NK-92 (cell line): ENCODE measurements around the gene ERCC4.

Experiments
- DNase-seq: peaks from one replicate; lab custom pipeline; 2025; ENCODE audit not compliant: unreplicated experiment; lab: John Stamatoyannopoulos, UW

ERCC4 gene

GRCh38 chr16:13945744-13946485 lies 26.0 kb downstream of the ERCC4 start:
- DNase-seq, result no peak

DNA sequence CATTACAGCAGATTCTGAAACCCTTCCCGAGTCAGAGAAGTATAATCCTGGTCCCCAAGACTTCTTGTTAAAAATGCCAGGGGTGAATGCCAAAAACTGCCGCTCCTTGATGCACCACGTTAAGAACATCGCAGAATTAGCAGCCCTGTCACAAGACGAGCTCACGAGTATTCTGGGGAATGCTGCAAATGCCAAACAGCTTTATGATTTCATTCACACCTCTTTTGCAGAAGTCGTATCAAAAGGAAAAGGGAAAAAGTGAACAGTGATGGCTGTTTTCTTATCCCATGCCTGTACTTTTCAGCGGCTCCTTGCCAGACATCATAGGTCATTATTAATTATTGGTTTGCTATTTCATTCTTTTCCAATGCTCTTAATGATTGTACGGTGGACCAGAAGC lies 28.1 kb downstream of the ERCC4 start:
- no peak for DNase-seq

GRCh38 chr16:13950821-13951547 lies 31.0 kb downstream of the ERCC4 start:
- DNase-seq, result no peak

GRCh38 chr16:13951611-13952010 lies 31.7 kb downstream of the ERCC4 start:
- DNase-seq, result no peak

DNA sequence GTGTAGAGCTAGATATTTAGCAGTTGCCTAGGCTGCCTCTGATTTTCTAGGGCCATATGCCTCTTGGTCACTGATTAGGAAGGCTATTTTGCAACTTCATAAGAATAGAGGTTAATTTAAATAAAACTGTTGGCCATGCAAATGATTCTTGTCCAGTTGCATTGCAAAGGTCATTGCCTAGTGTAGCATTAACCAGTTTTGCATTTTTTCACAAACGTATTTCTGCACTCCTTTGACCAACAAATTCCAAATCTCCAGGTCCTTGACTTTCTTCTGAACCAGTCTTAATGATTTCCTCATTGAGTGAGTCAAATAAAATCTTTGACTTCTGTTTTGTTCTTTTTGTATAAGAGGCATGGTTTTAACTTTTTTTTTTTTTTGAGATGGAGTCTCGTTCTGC lies 33.5 kb downstream of the ERCC4 start:
- DNase-seq, result no peak

- DNase-seq, result no peak
These were observed 36.8 kb downstream of the ERCC4 start for GRCh38 chr16:13956635-13957196.

- DNase-seq, result no peak
These were observed 37.5 kb downstream of the ERCC4 start for GRCh38 chr16:13957197-13958078.

- DNase-seq, result no peak
These were observed 38.5 kb downstream of the ERCC4 start for GRCh38 chr16:13958474-13958873.

DNA sequence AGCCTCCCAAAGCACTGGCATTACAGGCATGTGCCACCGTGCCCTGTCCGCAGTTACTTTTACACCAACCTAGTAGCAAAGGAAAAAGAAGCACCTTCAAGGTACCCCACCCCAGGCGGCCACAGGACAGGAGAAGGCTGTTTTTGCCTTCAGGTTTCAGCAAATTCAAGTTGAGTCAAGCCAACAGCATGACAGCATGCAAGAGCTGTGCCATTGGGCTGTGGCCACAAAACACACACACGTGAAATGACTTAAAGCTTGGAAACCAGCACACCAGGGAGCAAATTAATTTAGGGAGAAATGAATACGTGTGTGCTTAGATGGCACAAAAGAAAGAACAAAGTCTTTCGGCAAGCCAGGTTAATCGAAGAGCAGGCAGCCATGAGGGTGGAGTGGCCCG lies 39.7 kb downstream of the ERCC4 start:
- no peak for DNase-seq

GRCh38 chr16:13961099-13961811 lies 41.3 kb downstream of the ERCC4 start:
- DNase-seq, result no peak

- DNase-seq, result no peak
These were observed 42.3 kb downstream of the ERCC4 start for GRCh38 chr16:13962232-13962631.

GRCh38 chr16:13968835-13969234 lies 48.9 kb downstream of the ERCC4 start:
- DNase-seq, result no peak

GRCh38 chr16:13969711-13970110 lies 49.8 kb downstream of the ERCC4 start:
- DNase-seq, result no peak

- DNase-seq, result no peak
These were observed 50.9 kb downstream of the ERCC4 start for GRCh38 chr16:13970708-13971422.

DNA sequence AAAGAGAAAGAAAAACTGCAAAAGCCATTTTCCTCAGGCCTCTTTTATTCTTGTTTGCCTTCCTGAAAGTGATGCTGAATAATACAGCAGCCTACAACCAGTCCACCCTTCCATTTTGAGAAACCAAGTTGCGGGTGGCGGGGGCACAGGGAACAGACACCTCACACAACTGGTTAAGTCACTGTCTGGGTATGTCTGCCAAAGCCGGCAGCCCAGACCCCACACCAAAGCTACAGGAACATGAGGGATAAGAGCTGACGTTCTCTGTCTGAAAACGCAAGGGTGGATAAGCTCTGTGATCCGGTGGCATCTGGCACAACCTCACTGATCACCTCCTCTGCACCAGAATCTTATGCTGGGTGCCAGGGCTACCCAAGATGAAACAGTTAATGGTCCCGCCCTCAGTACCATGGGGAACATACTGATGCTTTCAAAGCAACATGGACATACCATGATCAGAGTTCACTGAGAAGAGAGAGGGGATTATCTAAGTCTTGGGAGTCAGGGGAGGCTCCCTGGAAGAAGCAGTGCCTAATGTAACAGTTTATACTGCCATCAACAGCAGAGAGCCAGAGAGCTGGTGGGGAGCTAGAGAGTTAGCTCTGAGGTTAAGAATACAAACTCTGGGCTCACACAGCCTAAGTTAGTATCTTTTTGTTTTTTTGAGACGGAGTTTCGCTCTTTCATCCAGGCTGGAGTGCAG lies 53.5 kb downstream of the ERCC4 start:
- no peak for DNase-seq

DNA sequence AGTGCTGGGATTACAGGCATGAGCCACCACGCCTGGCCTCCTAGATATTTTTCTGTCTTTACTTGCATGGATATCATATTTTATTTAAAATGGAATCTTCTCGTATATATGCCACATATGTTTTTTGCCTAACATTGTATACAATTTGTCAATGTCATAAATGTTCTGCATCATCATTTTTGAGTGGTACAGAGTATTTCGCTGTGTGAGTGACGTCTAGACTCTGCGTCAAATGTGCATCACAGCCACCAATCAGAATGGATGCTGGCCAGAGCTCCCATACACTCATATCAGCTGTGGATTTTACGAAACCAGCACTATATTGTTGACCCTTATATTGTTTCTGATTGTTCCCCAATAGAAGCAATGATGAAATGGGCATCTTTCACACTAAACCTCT lies 57.2 kb downstream of the ERCC4 start:
- no peak for DNase-seq

- DNase-seq, result no peak
These were observed 62.5 kb downstream of the ERCC4 start for GRCh38 chr16:13982451-13982850.

DNA sequence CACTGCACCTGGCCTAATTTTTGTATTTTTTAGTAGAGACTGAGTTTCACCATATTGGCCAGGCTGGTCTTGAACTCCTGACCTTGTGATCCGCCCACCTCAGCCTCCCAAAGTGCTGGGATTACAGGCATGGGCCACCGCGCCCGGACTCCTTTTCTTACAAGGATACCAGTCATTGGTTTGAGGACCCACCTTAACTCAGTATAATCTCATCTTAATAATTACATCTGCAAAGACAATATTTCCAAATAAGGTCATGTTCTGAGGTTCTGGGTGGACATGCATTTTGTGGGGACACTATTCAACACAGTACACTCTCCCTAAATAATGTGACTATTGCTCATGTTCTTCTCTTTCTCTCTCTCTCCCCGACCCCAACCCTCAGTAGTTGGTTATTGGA lies 63.7 kb downstream of the ERCC4 start:
- DNase-seq, result no peak

DNA sequence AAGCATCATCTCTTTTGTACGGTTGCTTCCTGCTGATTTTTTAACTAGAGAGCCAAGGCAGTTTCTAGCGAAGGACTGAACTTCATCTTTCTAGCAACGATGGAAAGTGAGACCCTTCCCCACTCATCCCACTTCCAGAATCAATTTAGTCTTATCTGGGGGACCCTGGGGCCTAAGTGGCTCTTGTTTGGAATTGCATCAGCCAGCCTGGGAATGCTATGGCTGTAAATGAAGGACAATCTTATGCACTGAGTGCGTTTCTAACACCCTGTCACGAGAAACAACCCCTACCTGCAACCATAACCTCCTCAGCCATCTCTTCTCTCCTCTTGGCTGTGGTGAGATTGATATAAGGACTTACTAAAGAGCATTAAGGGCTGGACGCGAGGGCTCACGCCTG lies 64.8 kb downstream of the ERCC4 start:
- DNase-seq, result no peak
